Measurements from ENCODE around the gene LRRC61. TPM values are rescaled to one million over a fixed set of nuclear protein-coding genes. Genes with fewer than 3 reads are reported as not detected.

LRRC61 gene
- total and polyA plus RNA-seq, 3 experiments from 2014 or later: 25.8 to 32.0 (median 27.9) TPM

DNA sequence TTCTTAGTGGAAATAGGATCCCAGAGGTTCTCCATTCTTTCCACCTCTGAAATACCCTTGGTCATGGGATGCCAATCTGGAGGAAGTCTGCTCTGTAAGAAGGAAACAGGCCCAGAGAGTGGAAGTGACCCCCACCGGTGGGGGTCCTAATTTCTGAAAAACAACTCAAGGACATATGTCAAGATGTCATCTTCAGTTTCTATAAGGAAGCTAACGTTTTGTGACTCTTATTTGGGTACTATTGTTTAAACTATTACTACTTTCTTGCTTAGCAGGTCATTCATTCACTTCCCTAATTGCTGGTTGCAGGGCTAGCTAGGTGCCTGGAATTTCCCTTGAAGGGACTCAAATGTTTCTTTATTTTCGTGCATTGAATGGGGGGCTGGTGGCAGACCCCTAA lies 54.0 kb downstream of the LRRC61 start:
- Mint-ChIP-seq H3K27ac (peak overlapping the region in 5 of 8 donors; percentile 44 to 91 (median 81)), H3K27me3 (peaks cover 0 to 3% of the 10 kb centered on the region in 2 donors), H3K9me3 (no peaks in the 10 kb centered on the region), H3K36me3 (peaks cover 0 to 24% (median 0%) of the 10 kb centered on the region in 3 donors), H3K4me3 (peak overlapping the region in 6 of 7 donors; percentile 79 to 95 (median 84)), H3K4me1 (peaks cover 30 to 49% (median 37%) of the 10 kb centered on the region in 3 donors)
- Histone ChIP-seq H3K4me1 (ENCODE audit: insufficient read depth, low read length) (peaks cover 34% of the 10 kb centered on the region), H3K9me3 (ENCODE audit: low read length) (no peaks in the 10 kb centered on the region), H3K36me3 (ENCODE audit: insufficient read depth, low read length) (no peaks in the 10 kb centered on the region), H3K27me3 (ENCODE audit: insufficient read depth, low read length, poor library complexity, severe bottlenecking) (no peaks in the 10 kb centered on the region), H3K4me3 (ENCODE audit: low read length) (no peak overlapping the region), H3K27ac (ENCODE audit: low read depth, low read length) (no peak overlapping the region)
- ChIA-PET POLR2A (no interaction called here), CTCF (interaction anchor here (1.4 to 2.2 kb wide), 5 partner anchors 8 to 29 kb away, joined by 4 to 7 read pairs (median 6); a partner anchor contains a TSS)
- DNase-seq: no peak

GRCh38 chr7:150377635-150378034 lies 54.5 kb downstream of the LRRC61 start:
- peaks cover 34% of the 10 kb centered on the region for H3K4me1 ChIP-seq (ENCODE audit: insufficient read depth, low read length)
- H3K27ac ChIP-seq (ENCODE audit: low read depth, low read length): no peak overlapping the region
- DNase-seq: no peak
- H3K4me3 ChIP-seq (ENCODE audit: low read length): no peak overlapping the region
- ChIA-PET CTCF (interaction anchor here (1.1 to 2.2 kb wide), 7 partner anchors 8 to 33 kb away, joined by 3 to 7 read pairs (median 6); partner anchors contain the start of gene REPIN1), POLR2A (interaction anchor here (1.3 to 1.4 kb wide), 2 partner anchors 8 to 28 kb away, joined by 8 to 9 read pairs; a partner anchor contains a TSS)
- H3K36me3 Mint-ChIP-seq: peaks cover 0 to 19% (median 0%) of the 10 kb centered on the region in 3 donors
- H3K9me3 Mint-ChIP-seq: no peaks in the 10 kb centered on the region
- H3K9me3 ChIP-seq (ENCODE audit: low read length): no peaks in the 10 kb centered on the region
- H3K27me3 Mint-ChIP-seq: peaks cover 0 to 3% of the 10 kb centered on the region in 2 donors
- peak overlapping the region; percentile 44 to 91 (median 80) for H3K27ac Mint-ChIP-seq
- H3K4me3 Mint-ChIP-seq: peak overlapping the region; percentile 79 to 95 (median 85)
- H3K36me3 ChIP-seq (ENCODE audit: insufficient read depth, low read length): no peaks in the 10 kb centered on the region
- H3K4me1 Mint-ChIP-seq: peaks cover 30 to 49% (median 37%) of the 10 kb centered on the region in 3 donors
- H3K27me3 ChIP-seq (ENCODE audit: insufficient read depth, low read length, poor library complexity, severe bottlenecking): no peaks in the 10 kb centered on the region

DNA sequence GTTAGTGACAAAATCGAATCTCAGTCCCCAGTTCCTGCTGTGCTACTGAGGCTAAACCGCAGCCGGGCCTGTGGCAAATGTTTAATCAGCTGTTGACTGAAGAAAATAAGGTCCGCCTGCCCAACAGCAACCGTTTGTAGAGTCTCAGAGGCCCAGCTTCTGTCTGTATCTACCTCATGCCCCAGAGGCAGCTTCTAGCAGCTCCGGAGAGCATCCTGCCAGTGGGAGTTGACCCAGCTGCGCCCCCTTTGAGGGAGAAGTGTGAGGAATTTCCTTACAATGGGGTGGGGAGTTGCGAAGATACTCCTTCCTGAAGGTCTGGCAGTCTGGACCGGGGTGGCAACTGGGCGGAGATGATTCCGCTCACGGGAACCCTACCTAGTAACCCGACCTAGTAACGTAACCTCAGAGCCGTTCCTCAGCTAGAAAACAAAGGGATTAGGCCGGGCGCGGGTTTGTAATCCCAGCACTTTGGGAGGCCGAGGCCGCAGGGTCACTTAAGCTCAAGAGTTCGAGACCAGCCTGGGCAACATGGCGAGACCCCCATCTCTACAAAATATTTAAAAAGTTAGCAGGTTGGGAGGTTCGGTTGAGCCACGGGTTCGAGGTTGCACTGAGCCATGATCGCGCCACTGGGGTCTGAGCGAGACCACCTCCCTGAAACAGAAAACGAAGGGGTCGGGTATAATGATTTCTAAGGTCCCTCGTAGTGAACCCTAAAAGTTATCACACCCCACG lies 55.1 kb downstream of the LRRC61 start:
- no peaks in the 10 kb centered on the region for H3K9me3 Mint-ChIP-seq
- Histone ChIP-seq H3K36me3 (ENCODE audit: insufficient read depth, low read length) (no peaks in the 10 kb centered on the region), H3K4me1 (ENCODE audit: insufficient read depth, low read length) (peaks cover 31% of the 10 kb centered on the region), H3K27me3 (ENCODE audit: insufficient read depth, low read length, poor library complexity, severe bottlenecking) (no peaks in the 10 kb centered on the region), H3K9me3 (ENCODE audit: low read length) (no peaks in the 10 kb centered on the region), H3K4me3 (ENCODE audit: low read length) (peak overlapping the region; percentile 95), H3K27ac (ENCODE audit: low read depth, low read length) (peak overlapping the region; percentile 92)
- CTCF ChIA-PET: interaction anchor here (1.1 to 2.2 kb wide), 7 partner anchors 9 to 33 kb away, joined by 3 to 7 read pairs (median 6); partner anchors contain the start of gene REPIN1
- peaks cover 0 to 3% of the 10 kb centered on the region in 2 donors for H3K27me3 Mint-ChIP-seq
- POLR2A ChIA-PET: interaction anchor here (1.1 to 1.4 kb wide), 3 partner anchors 9 to 27 kb away, joined by 3 to 9 read pairs (median 8); partner anchors contain the start of gene REPIN1
- H3K27ac Mint-ChIP-seq: peak overlapping the region; percentile 78 to 92 (median 85)
- peak overlapping the region; percentile 79 to 95 (median 85) for H3K4me3 Mint-ChIP-seq
- H3K4me1 Mint-ChIP-seq: peaks cover 34 to 49% (median 37%) of the 10 kb centered on the region in 3 donors
- peaks cover 0 to 13% (median 0%) of the 10 kb centered on the region in 3 donors for H3K36me3 Mint-ChIP-seq
- DNase-seq: peak; percentile 38 to 62 (median 46)

DNA sequence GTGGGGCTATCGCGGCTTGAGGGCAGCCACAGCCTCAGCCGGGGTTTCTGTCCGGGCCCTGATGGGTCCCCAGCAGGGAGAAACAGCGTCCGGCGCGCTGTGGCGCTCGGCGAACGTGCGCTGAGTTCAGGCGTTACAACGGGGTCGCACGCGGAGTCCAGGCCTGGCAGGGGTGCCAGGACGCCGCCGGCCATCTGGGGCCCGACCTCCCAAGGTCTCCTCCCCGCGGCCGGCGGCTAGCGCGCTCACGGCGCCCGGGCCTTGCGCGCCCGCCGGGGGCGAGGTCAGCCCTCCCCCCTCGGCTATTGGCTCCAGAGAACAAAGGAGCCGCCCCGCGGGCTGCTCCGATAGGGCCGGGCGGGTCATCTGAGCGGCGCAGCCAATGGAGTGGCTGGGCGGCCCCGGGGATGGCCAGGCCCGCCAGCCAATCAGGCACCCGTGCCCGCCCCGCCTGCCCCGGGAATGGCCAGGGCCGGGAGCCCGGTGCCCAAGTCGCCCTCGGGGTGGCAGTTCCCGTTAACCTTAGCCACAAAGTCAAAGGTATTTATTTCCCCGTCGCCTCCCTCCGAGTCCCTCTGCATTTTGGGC lies 55.8 kb downstream of the LRRC61 start, which contains the start of gene ZNF775:
ZNF775 (plus strand) TSS at position 478 of the 588 bp plus-strand sequence. CDS start 9,141 bp downstream, outside the sequence.
- Histone ChIP-seq H3K4me1 (ENCODE audit: insufficient read depth, low read length) (peaks cover 33% of the 10 kb centered on the region), H3K9me3 (ENCODE audit: low read length) (no peaks in the 10 kb centered on the region), H3K27me3 (ENCODE audit: insufficient read depth, low read length, poor library complexity, severe bottlenecking) (no peaks in the 10 kb centered on the region), H3K4me3 (ENCODE audit: low read length) (peak within 1 kb of the TSS; percentile 95), H3K36me3 (ENCODE audit: insufficient read depth, low read length) (no peaks in the 10 kb centered on the region), H3K27ac (ENCODE audit: low read depth, low read length) (peak within 1 kb of the TSS; percentile 92)
- Mint-ChIP-seq H3K27ac (peak within 1 kb of the TSS; percentile 78 to 92 (median 85)), H3K9me3 (no peaks in the 10 kb centered on the region), H3K4me1 (peaks cover 32 to 46% (median 33%) of the 10 kb centered on the region in 3 donors), H3K4me3 (peak within 1 kb of the TSS; percentile 87 to 95 (median 92)), H3K36me3 (peaks cover 0 to 6% (median 0%) of the 10 kb centered on the region in 3 donors), H3K27me3 (peaks cover 0 to 3% of the 10 kb centered on the region in 2 donors)
- CTCF ChIA-PET: interaction anchor here (1.3 to 2.2 kb wide), 3 partner anchors 25 to 34 kb away, joined by 3 to 7 read pairs (median 6); a partner anchor contains a TSS
- DNase-seq: peak; percentile 90 to 94 (median 92)
- POLR2A ChIA-PET: interaction anchor here (1.1 to 1.4 kb wide), 3 partner anchors 10 to 26 kb away, joined by 3 to 9 read pairs (median 8); partner anchors contain the start of gene REPIN1

- Histone ChIP-seq H3K36me3 (ENCODE audit: insufficient read depth, low read length) (no peaks in the 10 kb centered on the region), H3K27me3 (ENCODE audit: insufficient read depth, low read length, poor library complexity, severe bottlenecking) (no peaks in the 10 kb centered on the region), H3K9me3 (ENCODE audit: low read length) (no peaks in the 10 kb centered on the region), H3K4me1 (ENCODE audit: insufficient read depth, low read length) (peaks cover 33% of the 10 kb centered on the region), H3K4me3 (ENCODE audit: low read length) (peak overlapping the region; percentile 95), H3K27ac (ENCODE audit: low read depth, low read length) (peak overlapping the region; percentile 92)
- H3K36me3 Mint-ChIP-seq: peaks cover 0 to 4% (median 0%) of the 10 kb centered on the region in 3 donors
- ChIA-PET POLR2A (interaction anchor here (1.6 kb wide), 1 partner anchor 11 kb away, joined by 6 read pairs; the partner anchor contains the start of gene REPIN1), CTCF (interaction anchor here (1.3 to 1.4 kb wide), 4 partner anchors 23 to 32 kb away, joined by 3 to 4 read pairs (median 4); a partner anchor contains a TSS)
- peaks cover 32 to 46% (median 33%) of the 10 kb centered on the region in 3 donors for H3K4me1 Mint-ChIP-seq
- H3K4me3 Mint-ChIP-seq: peak overlapping the region; percentile 87 to 93 (median 92)
- H3K9me3 Mint-ChIP-seq: no peaks in the 10 kb centered on the region
- peaks cover 0 to 3% of the 10 kb centered on the region in 2 donors for H3K27me3 Mint-ChIP-seq
- no peak for DNase-seq
- H3K27ac Mint-ChIP-seq: peak overlapping the region; percentile 43 to 92 (median 78)
Measured at GRCh38 chr7:150379441-150380379, 56.6 kb downstream of the LRRC61 start.

DNA sequence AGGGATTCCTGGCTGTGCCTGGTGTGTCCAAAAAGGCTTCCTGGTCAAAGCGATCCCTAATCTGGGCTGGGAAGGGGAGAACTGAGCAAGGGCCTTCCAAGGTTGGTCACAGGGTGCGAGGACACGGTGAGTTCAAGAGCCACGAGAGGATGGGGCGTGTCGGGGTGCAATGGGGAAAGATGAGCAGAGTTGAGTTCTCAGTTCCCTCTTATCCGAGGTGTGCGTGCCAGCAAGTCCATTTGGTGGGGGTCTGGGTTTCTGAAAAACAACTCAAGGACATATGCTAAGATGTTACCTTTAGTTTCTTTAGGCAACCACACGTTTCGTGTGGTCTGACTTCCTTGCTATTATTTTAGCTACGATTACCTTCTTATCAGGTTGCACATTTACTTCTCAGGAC lies 57.3 kb downstream of the LRRC61 start:
- Histone ChIP-seq H3K9me3 (ENCODE audit: low read length) (no peaks in the 10 kb centered on the region), H3K27ac (ENCODE audit: low read depth, low read length) (peak overlapping the region; percentile 92), H3K27me3 (ENCODE audit: insufficient read depth, low read length, poor library complexity, severe bottlenecking) (no peaks in the 10 kb centered on the region), H3K4me1 (ENCODE audit: insufficient read depth, low read length) (peaks cover 33% of the 10 kb centered on the region), H3K4me3 (ENCODE audit: low read length) (peak overlapping the region; percentile 95), H3K36me3 (ENCODE audit: insufficient read depth, low read length) (no peaks in the 10 kb centered on the region)
- Mint-ChIP-seq H3K9me3 (no peaks in the 10 kb centered on the region), H3K36me3 (peaks cover 0 to 4% (median 0%) of the 10 kb centered on the region in 3 donors), H3K4me3 (peak overlapping the region; percentile 73 to 93 (median 92)), H3K4me1 (peaks cover 32 to 46% (median 33%) of the 10 kb centered on the region in 3 donors), H3K27me3 (peaks cover 0 to 3% of the 10 kb centered on the region in 2 donors), H3K27ac (peak overlapping the region in 6 of 8 donors; percentile 12 to 92 (median 52))
- CTCF ChIA-PET: interaction anchor here (1.3 to 1.4 kb wide), 4 partner anchors 22 to 31 kb away, joined by 3 to 4 read pairs (median 4); a partner anchor contains a TSS
- DNase-seq: no peak
- POLR2A ChIA-PET: interaction anchor here (1.6 kb wide), 1 partner anchor 12 kb away, joined by 6 read pairs; the partner anchor contains the start of gene REPIN1
